Tibial nerve (tissue), 4 donors: ENCODE measurements around the gene TRIM66. TPM values are rescaled to one million over a fixed set of nuclear protein-coding genes. Genes with fewer than 3 reads are reported as not detected.

ENCODE experiments used
- DNase-seq, 2 donors: peaks; one replicate each; pipeline ENCODE4 v3.0.0-alpha.2; 2019; ENCODE audit warnings: low spot score in 2 of 2
- H3K27ac ChIP-seq, 4 donors: fragments of 200-600 bp; sonication (generic) in 3 of 4; one replicate each; pipeline ENCODE4 v1.5.1; 2017 to 2019; ENCODE audit warnings: mild to moderate bottlenecking in 1 of 4
- H3K27me3 ChIP-seq, 2 donors: fragments of 200-600 bp; sonication (generic) in 1 of 2; one replicate each; pipeline versions ENCODE4 v1.5.1 to v1.6.0; 2017 to 2019
- H3K36me3 ChIP-seq, 3 donors: fragments of 200-600 bp; sonication (generic); one replicate each; pipeline ENCODE4 v1.5.1; 2018 to 2019
- H3K4me1 ChIP-seq, 4 donors: fragments of 200-600 bp; sonication (generic) in 3 of 4; one replicate each; pipeline ENCODE4 v1.5.1; 2017 to 2019
- H3K4me3 ChIP-seq, 4 donors: fragments of 200-600 bp; sonication (generic) in 3 of 4; one replicate each; pipeline ENCODE4 v1.5.1; 2017 to 2019; ENCODE audit warnings: mild to moderate bottlenecking in 1 of 4, moderate library complexity in 1 of 4
- H3K9me3 ChIP-seq, 4 donors: fragments of 200-600 bp; sonication (generic) in 3 of 4; one replicate each; pipeline ENCODE4 v1.5.1; 2017 to 2019
- CTCF ChIP-seq, 5 experiments: fragments of 200-600 bp in 3 of 5; fragments of 450-650 bp in 2 of 5; sonication (generic) in 3 of 5; IDR thresholded peaks; one replicate each; pipeline ENCODE4 v1.5.1; 2016 to 2019; ENCODE audit warnings: antibody characterized with exemption in 5 of 5, mild to moderate bottlenecking in 3 of 5, moderate library complexity in 2 of 5
- EP300 ChIP-seq, 2 donors: sonication (generic); formaldehyde crosslinking; IDR thresholded peaks; one replicate each; pipeline ENCODE4 v1.6.1; 2017; ENCODE audit warnings: antibody characterized with exemption in 2 of 2, mild to moderate bottlenecking in 1 of 2
- POLR2A ChIP-seq, 2 donors: fragments of 450-650 bp; IDR thresholded peaks; one replicate each; pipeline ENCODE4 v1.6.1; 2017; ENCODE audit warnings: antibody characterized with exemption in 2 of 2, mild to moderate bottlenecking in 2 of 2, moderate library complexity in 2 of 2
- WGBS, 2 donors: methylation state at CpG; one replicate each; pipeline ENCODE4 v1.1.5; 2018; 5-methylcytosine and 5-hydroxymethylcytosine counted together
- total RNA-seq, 4 donors: library from RNA; depleted of rRNA; stranded (reverse); fragments of >200 nt; gene quantifications; one replicate each; pipeline ENCODE4 v1.1.0, GENCODE V29; 2016

Gene TRIM66
- total RNA-seq, 4 donors from 2014 or later, result 7.1 to 26.5 (median 16.2) TPM

- TF ChIP-seq EP300 (IDR thresholded peaks at IDR 0.05) (no peak), CTCF (IDR thresholded peaks at IDR 0.05) (no peak), POLR2A (IDR thresholded peaks at IDR 0.05) (no peak)
- WGBS, 2 donors, result 76 to 78% methylated on average over 5 of the region's 5 CpGs
- DNase-seq, result no peak
- Histone ChIP-seq H3K4me1 (peaks cover 0 to 14% (median under 1%) of the 10 kb centered on the region in 4 donors), H3K9me3 (no peaks in the 10 kb centered on the region), H3K27ac (peak overlapping the region in 2 of 4 donors; percentile 22 to 59), H3K27me3 (no peaks in the 10 kb centered on the region), H3K4me3 (no peak overlapping the region), H3K36me3 (peaks cover 0 to 77% (median 0%) of the 10 kb centered on the region in 3 donors)
Observed at GRCh38 chr11:8694137-8694536, 11.7 kb upstream of the TRIM66 start.

- Histone ChIP-seq H3K27ac (peak overlapping the region in 2 of 4 donors; percentile 22 to 59), H3K4me3 (no peak overlapping the region), H3K9me3 (no peaks in the 10 kb centered on the region), H3K4me1 (peaks cover 0 to 10% (median 0%) of the 10 kb centered on the region in 4 donors), H3K36me3 (peaks cover 0 to 71% (median 0%) of the 10 kb centered on the region in 3 donors), H3K27me3 (no peaks in the 10 kb centered on the region)
- TF ChIP-seq EP300 (IDR thresholded peaks at IDR 0.05) (no peak), CTCF (IDR thresholded peaks at IDR 0.05) (no peak), POLR2A (IDR thresholded peaks at IDR 0.05) (no peak)
- 77 to 83% methylated on average over 7 of the region's 7 CpGs for WGBS, 2 donors
- DNase-seq, result no peak
Observed at GRCh38 chr11:8693555-8693954, 11.1 kb upstream of the TRIM66 start.

DNA sequence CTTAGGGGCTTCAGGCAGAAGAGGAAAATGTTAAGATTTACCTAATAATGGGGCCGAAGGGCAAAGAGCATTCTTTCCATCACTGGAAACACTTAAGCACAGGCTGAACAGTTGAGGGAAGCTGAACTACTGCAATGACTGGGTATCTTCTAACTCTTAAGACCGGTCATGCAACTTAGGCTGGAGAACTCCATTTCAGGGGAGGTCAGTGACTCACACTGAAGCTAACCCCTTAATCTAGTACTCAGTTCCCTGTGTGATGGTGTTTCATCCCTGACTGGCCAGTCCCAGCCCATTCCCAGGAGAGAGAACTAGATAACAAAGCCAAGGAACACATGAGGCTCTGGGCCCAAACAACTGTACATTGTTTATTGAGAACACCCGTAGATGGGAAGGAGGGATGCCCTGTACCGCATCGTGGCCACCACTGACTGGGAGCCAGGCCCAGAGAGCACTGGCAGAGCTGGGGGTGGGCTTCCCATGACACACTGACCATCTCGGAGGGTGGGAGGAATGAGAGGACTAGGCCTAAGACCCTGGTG lies 10.6 kb upstream of the TRIM66 start:
- Histone ChIP-seq H3K4me3 (no peak overlapping the region), H3K36me3 (peaks cover 0 to 66% (median 0%) of the 10 kb centered on the region in 3 donors), H3K27ac (peak overlapping the region in 1 of 4 donors; percentile 22), H3K9me3 (no peaks in the 10 kb centered on the region), H3K27me3 (no peaks in the 10 kb centered on the region), H3K4me1 (peaks cover 0 to 15% (median 2%) of the 10 kb centered on the region in 4 donors)
- no peak for DNase-seq
- no peak for TF ChIP-seq EP300 (IDR thresholded peaks at IDR 0.05)
- no peak for TF ChIP-seq CTCF (IDR thresholded peaks at IDR 0.05)
- no peak for TF ChIP-seq POLR2A (IDR thresholded peaks at IDR 0.05)
- 82 to 84% methylated on average over 6 of the region's 6 CpGs for WGBS, 2 donors

GRCh38 chr11:8692417-8692816 lies 10.0 kb upstream of the TRIM66 start:
- Histone ChIP-seq H3K4me3 (no peak overlapping the region), H3K9me3 (no peaks in the 10 kb centered on the region), H3K36me3 (peaks cover 0 to 61% (median 0%) of the 10 kb centered on the region in 3 donors), H3K27ac (no peak overlapping the region), H3K4me1 (peaks cover 0 to 20% (median 8%) of the 10 kb centered on the region in 4 donors), H3K27me3 (no peaks in the 10 kb centered on the region)
- no peak for TF ChIP-seq CTCF (IDR thresholded peaks at IDR 0.05)
- no peak for TF ChIP-seq POLR2A (IDR thresholded peaks at IDR 0.05)
- no peak for TF ChIP-seq EP300 (IDR thresholded peaks at IDR 0.05)
- DNase-seq, result no peak
- WGBS, 2 donors, result 78 to 94% methylated on average over 3 of the region's 3 CpGs

- Histone ChIP-seq H3K4me3 (no peak overlapping the region), H3K36me3 (peaks cover 0 to 60% (median 0%) of the 10 kb centered on the region in 3 donors), H3K27ac (no peak overlapping the region), H3K9me3 (no peaks in the 10 kb centered on the region), H3K4me1 (peaks cover 0 to 20% (median 9%) of the 10 kb centered on the region in 4 donors), H3K27me3 (no peaks in the 10 kb centered on the region)
- 91 to 93% methylated on average over 6 of the region's 6 CpGs for WGBS, 2 donors
- no peak for DNase-seq
- no peak for TF ChIP-seq POLR2A (IDR thresholded peaks at IDR 0.05)
- no peak for TF ChIP-seq CTCF (IDR thresholded peaks at IDR 0.05)
- TF ChIP-seq EP300 (IDR thresholded peaks at IDR 0.05), result no peak
Observed at GRCh38 chr11:8691601-8692000, 9.1 kb upstream of the TRIM66 start.
